C4-2B (cell line): Measurements from ENCODE around the gene ITPR1.

Experiments
- H3K27ac ChIP-seq: fragments of 450-650 bp; 2 replicates; pipeline ENCODE4 v1.5.1; 2017
- ZFX ChIP-seq: fragments of 450-650 bp; IDR thresholded peaks from 2 replicates; pipeline ENCODE4 v1.6.1; 2017
- TF ChIP-seq, protein P1 (sequence below): fragments of 450-650 bp; conservative IDR thresholded peaks from 2 replicates; pipeline ENCODE4 v1.5.1; 2017; ENCODE audit warnings: mild to moderate bottlenecking

The ITPR1 gene

DNA sequence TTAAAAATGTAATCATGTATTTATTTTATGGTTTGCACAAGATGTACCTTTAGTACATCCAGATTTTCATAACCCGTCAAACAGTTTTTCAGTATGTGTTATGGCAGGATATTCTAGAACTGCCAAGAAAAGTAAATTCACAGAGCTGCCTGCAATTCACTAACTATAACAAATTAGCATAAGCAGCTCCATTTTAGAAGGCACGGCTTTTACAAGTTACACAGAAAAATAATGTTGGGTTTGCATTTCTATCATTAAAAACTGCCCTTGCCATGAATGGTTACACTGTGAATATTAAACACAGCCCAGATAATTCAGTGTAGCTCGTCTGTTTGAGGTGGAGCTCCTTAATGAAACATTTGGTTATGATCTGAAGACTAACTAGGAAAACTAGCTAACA, 391.7 kb downstream of the ITPR1 start:
- H3K27ac ChIP-seq = no peak overlapping the region
- TF ChIP-seq, protein P1, sequence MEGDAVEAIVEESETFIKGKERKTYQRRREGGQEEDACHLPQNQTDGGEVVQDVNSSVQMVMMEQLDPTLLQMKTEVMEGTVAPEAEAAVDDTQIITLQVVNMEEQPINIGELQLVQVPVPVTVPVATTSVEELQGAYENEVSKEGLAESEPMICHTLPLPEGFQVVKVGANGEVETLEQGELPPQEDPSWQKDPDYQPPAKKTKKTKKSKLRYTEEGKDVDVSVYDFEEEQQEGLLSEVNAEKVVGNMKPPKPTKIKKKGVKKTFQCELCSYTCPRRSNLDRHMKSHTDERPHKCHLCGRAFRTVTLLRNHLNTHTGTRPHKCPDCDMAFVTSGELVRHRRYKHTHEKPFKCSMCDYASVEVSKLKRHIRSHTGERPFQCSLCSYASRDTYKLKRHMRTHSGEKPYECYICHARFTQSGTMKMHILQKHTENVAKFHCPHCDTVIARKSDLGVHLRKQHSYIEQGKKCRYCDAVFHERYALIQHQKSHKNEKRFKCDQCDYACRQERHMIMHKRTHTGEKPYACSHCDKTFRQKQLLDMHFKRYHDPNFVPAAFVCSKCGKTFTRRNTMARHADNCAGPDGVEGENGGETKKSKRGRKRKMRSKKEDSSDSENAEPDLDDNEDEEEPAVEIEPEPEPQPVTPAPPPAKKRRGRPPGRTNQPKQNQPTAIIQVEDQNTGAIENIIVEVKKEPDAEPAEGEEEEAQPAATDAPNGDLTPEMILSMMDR = no peak

DNA sequence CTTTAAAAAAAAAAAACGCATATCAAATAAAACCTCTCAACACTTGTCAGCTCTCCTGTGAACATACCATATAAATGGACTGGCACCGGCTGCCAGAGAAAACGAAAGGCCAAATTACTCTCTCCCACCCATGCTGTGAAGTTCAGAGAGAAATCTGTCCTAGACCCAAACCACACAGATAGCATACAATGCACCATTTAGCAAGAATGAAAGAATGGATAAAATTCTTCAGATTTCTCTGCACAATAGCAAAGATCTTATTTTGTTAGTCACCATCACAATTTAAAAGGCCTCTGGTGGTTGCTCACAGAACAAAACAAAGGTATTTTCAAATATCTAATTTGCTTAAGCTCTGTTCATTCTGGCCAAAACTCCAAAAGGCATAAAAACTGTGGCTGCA, 392.2 kb downstream of the ITPR1 start:
- TF ChIP-seq, protein P1 = no peak
- no peak for TF ChIP-seq ZFX
- H3K27ac ChIP-seq = peak overlapping the region; percentile 20; the same call in 1 of the 2 replicates

DNA sequence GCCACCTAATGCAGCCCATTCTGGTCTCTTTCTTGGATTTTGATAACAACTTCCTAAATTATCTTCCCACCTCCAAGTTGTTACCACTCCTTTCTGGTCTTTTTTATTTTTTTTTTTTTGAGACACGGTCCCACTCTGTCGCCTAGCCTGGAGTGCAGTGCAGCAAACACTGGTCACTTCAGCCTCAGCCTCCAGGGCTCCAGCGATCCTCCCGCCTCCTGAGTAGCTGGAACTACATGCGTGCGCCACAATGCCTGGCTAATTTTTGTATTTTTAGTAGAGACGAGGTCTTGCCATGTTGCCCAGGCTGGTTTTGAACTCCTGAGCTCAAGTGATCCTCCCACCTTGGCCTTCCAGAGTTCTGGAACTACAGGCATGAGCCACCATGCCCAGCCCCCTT, 393.3 kb downstream of the ITPR1 start:
- peak overlapping the region; percentile 20; the same call in 1 of the 2 replicates for H3K27ac ChIP-seq
- TF ChIP-seq ZFX = no peak
- TF ChIP-seq, protein P1 = no peak

DNA sequence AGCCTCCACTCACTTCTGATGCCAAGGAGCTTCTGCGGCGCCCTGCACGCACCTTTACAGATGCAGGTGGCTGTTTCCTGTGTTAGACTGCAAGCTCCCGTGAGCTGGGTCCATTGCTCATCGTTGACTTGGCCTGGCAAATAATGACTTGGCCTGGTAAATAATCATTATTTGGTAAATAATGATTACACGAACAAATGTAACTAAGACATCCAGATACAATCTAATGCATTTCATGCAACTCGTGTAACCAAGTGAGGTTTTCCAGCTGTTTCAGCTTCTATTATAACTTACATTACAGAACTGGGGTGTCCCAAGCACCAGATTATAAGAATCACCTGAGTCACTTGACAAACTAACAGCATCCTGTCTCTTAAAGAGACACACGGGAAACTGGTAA, 394.0 kb downstream of the ITPR1 start:
- no peak for TF ChIP-seq ZFX
- TF ChIP-seq, protein P1 = no peak
- no peak overlapping the region for H3K27ac ChIP-seq

DNA sequence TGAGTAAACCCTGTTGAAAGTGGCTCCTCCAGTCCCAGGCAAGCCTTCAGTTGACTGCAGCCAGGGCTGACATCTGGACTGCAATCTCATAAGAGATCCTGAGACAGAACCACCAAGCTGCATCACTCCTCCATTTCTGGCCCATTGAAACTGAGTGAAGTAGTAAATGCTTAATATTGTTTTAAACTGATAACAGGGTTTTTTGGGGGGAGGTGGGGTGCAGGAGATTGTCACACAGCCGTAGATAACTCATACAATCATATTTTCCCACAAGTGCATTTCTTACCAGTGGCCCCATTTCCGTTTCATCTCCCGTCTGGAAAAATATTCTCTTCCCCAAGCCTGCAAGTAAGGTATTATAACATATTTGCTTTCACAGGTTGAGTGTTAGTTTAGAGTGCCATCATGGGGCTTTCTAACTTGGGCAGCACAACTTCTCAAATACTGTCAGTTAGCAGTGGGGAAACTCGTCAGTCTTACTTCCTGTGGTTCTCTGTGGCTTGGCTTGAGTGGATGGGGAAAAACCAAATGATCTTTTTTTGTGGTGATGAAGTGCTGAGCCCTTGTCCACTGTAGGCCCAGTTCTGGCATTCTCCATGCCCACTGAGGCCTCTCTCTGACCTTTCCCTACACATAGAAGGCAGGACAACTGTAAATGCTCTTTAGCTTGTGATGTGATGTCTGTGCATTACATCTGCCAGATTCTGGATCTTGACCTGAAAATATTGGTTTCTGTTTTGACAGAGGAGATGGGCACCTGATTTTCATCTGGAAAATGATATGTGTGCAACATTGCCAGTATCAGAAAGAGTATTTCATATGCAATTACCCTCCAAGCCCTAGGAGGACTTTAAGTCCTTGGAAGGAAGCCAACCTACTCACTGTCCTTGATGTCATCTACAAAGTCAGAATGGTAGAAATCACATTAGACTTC, 396.0 kb downstream of the ITPR1 start:
- no peak overlapping the region for H3K27ac ChIP-seq
- TF ChIP-seq, protein P1 = no peak
- no peak for TF ChIP-seq ZFX

DNA sequence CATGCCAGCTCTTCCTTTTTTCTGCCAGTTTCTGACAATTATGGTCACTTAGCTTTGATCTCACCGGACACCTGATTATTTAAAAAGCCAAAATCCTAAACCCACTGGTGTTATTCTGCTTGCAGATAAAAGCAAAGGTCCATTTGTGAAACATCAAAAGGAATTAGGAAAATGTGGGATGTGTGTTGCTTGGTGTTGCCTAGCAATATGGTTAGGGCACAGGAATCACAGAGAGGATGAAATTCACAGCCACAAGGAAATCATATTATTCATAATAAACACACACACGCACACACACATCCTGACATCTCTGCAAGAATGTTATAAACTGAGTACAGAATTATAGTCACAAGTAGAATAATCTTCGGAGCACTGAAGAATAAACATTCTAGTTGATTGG, 396.7 kb downstream of the ITPR1 start:
- no peak overlapping the region for H3K27ac ChIP-seq

More for the DNA sequence above, 396.7 kb downstream of the ITPR1 start:
- TF ChIP-seq, protein P1 = no peak
- no peak for TF ChIP-seq ZFX
